HepG2 (cell line): ENCODE data around the gene RSPH9. TPM values are rescaled to one million over a fixed set of nuclear protein-coding genes. Genes with fewer than 3 reads are reported as not detected.

ENCODE experiments used
- ATAC-seq: fragments of 200-7000 bp; cut with Tn5 transposase; 3 replicates; pipeline ENCODE4 v1.9.1; 2020; ENCODE audit warnings: mild to moderate bottlenecking, moderate library complexity
- BruUV-seq: library from RNA; stranded (reverse); fragments of 400-500 nt; replicated peaks from 2 replicates; lab custom pipeline; 2021; lab: Mats Ljungman, UMichigan
- CTCF ChIA-PET: fragments of 300-600 bp; formaldehyde crosslinking; extraction: SDS; loops from one replicate; lab custom pipeline; 2021; ENCODE audit warnings: low total read pairs, inconsistent platforms, low intra/inter-chr PET ratio; lab: Yijun Ruan, JAX
- POLR2A ChIA-PET: fragments of 350-600 bp; sonication (Branson Sonifier 250); formaldehyde crosslinking; loops from one replicate; lab custom pipeline; 2020; ENCODE audit warnings: antibody characterized with exemption, inconsistent platforms; lab: Yijun Ruan, JAX
- DNase-seq: peaks from one replicate; pipeline ENCODE4 v3.0.0-alpha.2; 2015; ENCODE audit warnings: low spot score
- FAIRE-seq: peaks from 3 replicates; lab custom pipeline; 2011; peaks lifted over from hg19 to GRCh38; lab: Jason Lieb, UNC
- H2AFZ ChIP-seq: one replicate; pipeline ENCODE4 v1.6.1; 2011; ENCODE audit warnings: low read length, inconsistent platforms
- H3K27ac ChIP-seq: fragments of 300-600 bp; 3 replicates; pipeline ENCODE4 v1.8.0; 2011; ENCODE audit warnings: mixed run types, mild to moderate bottlenecking, mixed read lengths, low read length, inconsistent platforms; ENCODE audit not compliant: insufficient read depth; ENCODE audit errors: extremely low read length
- H3K27me3 ChIP-seq, 2 experiments: fragments of 200-600 bp in 1 of 2; 2 replicates in 1 of 2; 3 replicates in 1 of 2; pipeline versions ENCODE4 v1.6.0 to v1.8.0; 2011; ENCODE audit warnings: low read length in 2 of 2, mild to moderate bottlenecking in 2 of 2, moderate library complexity in 2 of 2, inconsistent platforms in 1 of 2; ENCODE audit not compliant: insufficient read depth in 2 of 2, control insufficient read depth in 1 of 2
- H3K36me3 ChIP-seq, 2 experiments: fragments of 200-600 bp in 1 of 2; replicated peaks in 1 of 2; 2 replicates in 1 of 2; 3 replicates in 1 of 2; pipeline versions ENCODE4 v1.5.1 to v1.8.0; 2011; ENCODE audit warnings: low read length in 2 of 2, inconsistent platforms in 1 of 2; ENCODE audit not compliant: insufficient read depth in 2 of 2, control insufficient read depth in 1 of 2
- H3K4me1 ChIP-seq: 2 replicates; pipeline ENCODE4 v1.5.1; 2012; ENCODE audit warnings: low read length, inconsistent platforms; ENCODE audit not compliant: insufficient read depth
- H3K4me2 ChIP-seq: 2 replicates; pipeline ENCODE4 v1.6.0; 2011; ENCODE audit warnings: low read depth, low read length, inconsistent platforms
- H3K4me3 ChIP-seq, 3 experiments: fragments of 200-600 bp in 1 of 3; sonication (generic), shearing (Covaris generic) in 1 of 3; replicated peaks in 1 of 3; 2 replicates each; pipeline ENCODE4 v1.5.1; 2011 to 2016; ENCODE audit warnings: low read length in 3 of 3, inconsistent platforms in 2 of 3, low read depth in 2 of 3, mild to moderate bottlenecking in 2 of 3, control low read depth in 1 of 3, mixed read lengths in 1 of 3; ENCODE audit not compliant: insufficient read depth in 1 of 3
- H3K79me2 ChIP-seq: one replicate; pipeline ENCODE4 v1.6.1; 2011; ENCODE audit warnings: low read length, inconsistent platforms; ENCODE audit not compliant: insufficient read depth
- H3K9ac ChIP-seq: 2 replicates; pipeline ENCODE4 v1.6.0; 2011; ENCODE audit warnings: mild to moderate bottlenecking, low read depth, low read length, inconsistent platforms; ENCODE audit not compliant: insufficient read depth
- H3K9me3 ChIP-seq: 2 replicates; pipeline ENCODE4 v1.5.1; 2012; ENCODE audit warnings: mild to moderate bottlenecking, low read length
- H4K20me1 ChIP-seq: 2 replicates; pipeline ENCODE4 v1.6.0; 2011; ENCODE audit warnings: inconsistent platforms, mild to moderate bottlenecking, low read length, moderate library complexity; ENCODE audit not compliant: insufficient read depth
- BCL6 ChIP-seq: IDR thresholded peaks from 2 replicates; pipeline ENCODE4 v1.6.1; 2016; ENCODE audit warnings: missing genetic modification reagents, missing compliant biosample characterization
- BRCA1 ChIP-seq: sonication (generic); formaldehyde crosslinking; IDR thresholded peaks from 2 replicates; pipeline ENCODE4 v1.4.0; 2020; ENCODE audit warnings: missing genetic modification reagents
- FOXK2 ChIP-seq: fragments of 450-650 bp; IDR thresholded peaks from 2 replicates; pipeline ENCODE4 v1.6.1; 2016
- NCOR1 ChIP-seq: fragments of 200-600 bp; sonication (generic); IDR thresholded peaks from 2 replicates; pipeline ENCODE4 v1.7.0; 2017; ENCODE audit warnings: antibody characterized with exemption, low read length, borderline replicate concordance
- SIX4 ChIP-seq: sonication (generic); formaldehyde crosslinking; IDR thresholded peaks from 2 replicates; pipeline ENCODE4 v1.4.0; 2020; ENCODE audit warnings: missing genetic modification reagents
- TRAFD1 ChIP-seq: sonication (generic); formaldehyde crosslinking; IDR thresholded peaks from 2 replicates; pipeline ENCODE4 v1.5.1; 2020; ENCODE audit warnings: missing genetic modification reagents, mild to moderate bottlenecking, borderline replicate concordance
- ZMAT3 ChIP-seq: sonication (generic); formaldehyde crosslinking; conservative IDR thresholded peaks from 2 replicates; pipeline ENCODE4 v1.7.0; 2021; ENCODE audit warnings: missing genetic modification reagents
- ZNF605 ChIP-seq: sonication (generic); formaldehyde crosslinking; IDR thresholded peaks from 2 replicates; pipeline ENCODE4 v1.8.0; 2022; ENCODE audit warnings: mild to moderate bottlenecking, missing genetic modification reagents
- WGBS: methylation state at CpG from one replicate; pipeline ENCODE4 v1.1.6; 2017; ENCODE audit warnings: low lambda C conversion rate; 5-methylcytosine and 5-hydroxymethylcytosine counted together
- in situ Hi-C: cut with HindIII; loops from 2 replicates; pipeline ENCODE4 v1.10.0; 2017; ENCODE audit warnings: low pct_unique_long_range_greater_than_20kb; ENCODE audit not compliant: extremely low pct_ligation_motif_present
- intact Hi-C: fragments of 100-400 bp; cut with micrococcal nuclease; formaldehyde crosslinking; loops from one replicate; pipeline ENCODE4 v1.10.0; 2022; ENCODE audit not compliant: unreplicated experiment
- polyA plus RNA-seq, 8 experiments: library from polyadenylated mRNA; depleted of rRNA in 3 of 8; stranded (reverse) in 7 of 8; unstranded in 1 of 8; fragments of >200 nt; fragmentation: Illumina TruSeq in 4 of 8; extraction: Trizol in 4 of 8; gene quantifications; 2 replicates each; pipeline versions ENCODE4 v1.2.1 to v1.2.3, GENCODE V29; 2011 to 2016; ENCODE audit warnings: low read depth in 4 of 8, missing spikeins in 1 of 8, mixed read lengths in 1 of 8; ENCODE audit not compliant: insufficient read depth in 1 of 8
- total RNA-seq, 5 experiments: library from RNA; depleted of rRNA; stranded (reverse); fragments of >200 nt; fragmentation: Illumina TruSeq; extraction: Trizol; gene quantifications; 2 replicates each; pipeline ENCODE4 v1.2.3, GENCODE V29; 2016; ENCODE audit warnings: low read depth in 1 of 5
- TF ChIP-seq, protein P1 (sequence below): sonication (generic); formaldehyde crosslinking; conservative IDR thresholded peaks from 2 replicates; pipeline ENCODE4 v1.8.0; 2022; ENCODE audit warnings: missing genetic modification reagents

The RSPH9 gene
- total and polyA plus RNA-seq, 2 of the 13 experiments (the other 11 are each of a cell fraction or from before 2014, with no cell fraction given) = 0.04 TPM; not detected in 1

GRCh38 chr6:43687437-43688347 is 42.9 kb downstream of the RSPH9 start, which contains the start of gene MRPS18A (continued):
- TF ChIP-seq, protein P1, sequence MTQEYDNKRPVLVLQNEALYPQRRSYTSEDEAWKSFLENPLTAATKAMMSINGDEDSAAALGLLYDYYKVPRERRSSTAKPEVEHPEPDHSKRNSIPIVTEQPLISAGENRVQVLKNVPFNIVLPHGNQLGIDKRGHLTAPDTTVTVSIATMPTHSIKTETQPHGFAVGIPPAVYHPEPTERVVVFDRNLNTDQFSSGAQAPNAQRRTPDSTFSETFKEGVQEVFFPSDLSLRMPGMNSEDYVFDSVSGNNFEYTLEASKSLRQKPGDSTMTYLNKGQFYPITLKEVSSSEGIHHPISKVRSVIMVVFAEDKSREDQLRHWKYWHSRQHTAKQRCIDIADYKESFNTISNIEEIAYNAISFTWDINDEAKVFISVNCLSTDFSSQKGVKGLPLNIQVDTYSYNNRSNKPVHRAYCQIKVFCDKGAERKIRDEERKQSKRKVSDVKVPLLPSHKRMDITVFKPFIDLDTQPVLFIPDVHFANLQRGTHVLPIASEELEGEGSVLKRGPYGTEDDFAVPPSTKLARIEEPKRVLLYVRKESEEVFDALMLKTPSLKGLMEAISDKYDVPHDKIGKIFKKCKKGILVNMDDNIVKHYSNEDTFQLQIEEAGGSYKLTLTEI (CRISPR knock-in tag) = no peak
- TF ChIP-seq FOXK2 (no peak), ZNF605 (CRISPR knock-in tag) (0 out of 2 replicates have a peak, but pooled peaks have one; percentile 64), BRCA1 (CRISPR knock-in tag) (no peak), TRAFD1 (CRISPR knock-in tag) (no peak), SIX4 (CRISPR knock-in tag) (0 out of 2 replicates have a peak, but pooled peaks have one; percentile 33), ZMAT3 (CRISPR knock-in tag) (no peak)

DNA sequence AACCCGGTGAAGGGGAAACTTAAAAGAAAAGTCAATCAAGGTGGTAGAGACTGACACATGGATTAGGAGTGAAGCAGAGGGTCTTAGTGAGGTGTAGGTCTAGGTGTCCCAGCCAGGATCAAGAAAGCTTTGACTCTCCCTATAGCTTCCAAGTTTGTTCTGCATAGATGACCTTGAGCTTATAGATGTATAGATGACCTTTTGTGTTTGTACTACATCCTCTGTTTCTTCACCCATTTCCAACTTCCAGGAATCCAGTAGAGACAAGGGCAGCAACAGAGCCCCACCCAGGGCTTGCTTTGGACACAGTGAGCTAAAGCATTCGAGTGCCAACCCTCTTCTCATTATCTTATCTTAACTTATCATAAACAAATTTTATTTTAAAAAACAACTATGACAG is 44.6 kb downstream of the RSPH9 start:
- H2AFZ ChIP-seq = no peak overlapping the region
- ATAC-seq = no peak

More for the DNA sequence above, 44.6 kb downstream of the RSPH9 start:
- no peak for TF ChIP-seq NCOR1
- TF ChIP-seq BCL6 (CRISPR knock-in tag) = peak; percentile 83
- ChIA-PET POLR2A (interaction anchor here (2.9 kb wide), 1 partner anchor 17 kb away, joined by 19 read pairs; no protein-coding TSS in a partner anchor), CTCF (no interaction called here)
- whole genome bisulfite sequencing = 21% methylated on average over 2 of the region's 2 CpGs
- Histone ChIP-seq H4K20me1 (no peaks in the 10 kb centered on the region), H3K9ac (no peak overlapping the region), H3K4me3 (no peak overlapping the region), H3K9me3 (no peaks in the 10 kb centered on the region), H3K27me3 (no peaks in the 10 kb centered on the region; a peak in 1 of 5 replicates), H3K4me1 (peaks cover 32% of the 10 kb centered on the region), H3K27ac (no peak overlapping the region), H3K79me2 (peaks cover 31% of the 10 kb centered on the region), H3K4me2 (no peak overlapping the region), H3K36me3 (peaks cover 2 to 6% of the 10 kb centered on the region in 2 experiments; a peak in 2 of 5 replicates)
- FAIRE-seq (no peak), DNase-seq (no peak)
- intact Hi-C loops = no loop called here
- in situ Hi-C loops = no loop called here
- BruUV-seq = no TSS peak
